Activated CD4-positive, CD25-positive, alpha-beta regulatory T cell treated with anti-CD3 and anti-CD28 coated beads, Interleukin-2, amount 50 U/mL, for 24 hours (primary cell): ENCODE data around the gene INSIG2.

ENCODE experiments used
- ATAC-seq, 2 donors: fragments of 150-1000 bp; cut with Tn5 transposase; one replicate each; pipeline ENCODE4 v1.10.0; 2021; ENCODE audit warnings: mild to moderate bottlenecking in 1 of 2, moderate library complexity in 1 of 2

The INSIG2 gene

DNA sequence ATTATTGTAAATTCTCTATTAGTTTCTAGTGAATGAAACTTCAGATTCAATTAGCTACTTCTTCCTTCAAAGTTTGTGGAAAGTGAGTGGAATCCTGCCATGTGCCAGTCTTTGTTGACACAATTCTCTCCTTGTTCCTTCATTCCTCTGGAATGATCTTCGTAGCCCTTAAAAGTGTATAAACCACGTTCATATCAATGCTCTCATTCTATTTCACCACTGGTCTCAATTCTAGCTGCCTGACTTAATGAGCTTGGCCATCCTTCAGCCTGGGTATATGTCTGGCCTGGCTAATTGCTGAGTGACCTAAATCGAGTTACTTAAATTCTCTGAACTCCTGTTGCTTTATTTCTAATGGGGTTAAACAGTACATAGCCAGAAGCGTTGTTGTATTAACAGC, 43.5 kb downstream of the INSIG2 start:
- no peak for ATAC-seq

DNA sequence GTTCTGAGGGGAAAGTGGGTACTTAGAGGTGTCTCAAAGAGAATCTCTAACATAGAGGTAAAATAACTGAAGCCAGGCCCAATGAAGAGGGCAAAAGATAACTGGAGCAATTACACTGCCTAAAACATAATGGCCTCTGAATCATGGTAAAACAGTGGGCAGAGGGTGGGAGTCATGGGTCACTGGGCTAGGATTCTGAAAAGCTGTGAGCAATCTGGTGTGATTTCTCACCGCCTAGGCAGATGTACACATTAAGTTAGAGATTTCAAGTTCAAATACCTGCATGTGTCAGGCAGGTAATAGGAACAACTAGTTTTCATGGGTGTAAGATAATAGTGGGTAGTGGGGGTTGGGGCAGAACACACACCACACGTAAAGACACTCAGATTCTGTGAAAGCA, 45.6 kb downstream of the INSIG2 start:
- ATAC-seq, result no peak

DNA sequence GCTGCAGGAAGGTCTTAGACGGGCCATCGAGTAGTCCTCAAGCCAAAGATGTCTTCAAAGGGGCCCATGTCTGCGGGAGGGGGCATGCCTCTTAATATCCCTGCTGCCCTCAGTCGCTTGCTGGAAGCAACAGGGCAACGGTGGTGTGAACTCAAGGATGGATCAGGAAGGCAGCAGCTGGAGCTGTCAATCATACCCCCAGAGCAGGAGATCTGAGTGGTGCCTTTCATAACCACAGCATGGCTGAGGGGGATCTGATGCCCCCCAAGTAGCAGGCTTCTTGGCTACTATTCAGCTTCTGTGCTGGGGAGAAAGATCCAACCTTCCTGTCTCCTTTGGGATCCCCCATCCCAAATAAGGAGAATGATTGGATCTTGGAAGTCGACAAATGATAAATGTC, 46.4 kb downstream of the INSIG2 start:
- ATAC-seq, result no peak

DNA sequence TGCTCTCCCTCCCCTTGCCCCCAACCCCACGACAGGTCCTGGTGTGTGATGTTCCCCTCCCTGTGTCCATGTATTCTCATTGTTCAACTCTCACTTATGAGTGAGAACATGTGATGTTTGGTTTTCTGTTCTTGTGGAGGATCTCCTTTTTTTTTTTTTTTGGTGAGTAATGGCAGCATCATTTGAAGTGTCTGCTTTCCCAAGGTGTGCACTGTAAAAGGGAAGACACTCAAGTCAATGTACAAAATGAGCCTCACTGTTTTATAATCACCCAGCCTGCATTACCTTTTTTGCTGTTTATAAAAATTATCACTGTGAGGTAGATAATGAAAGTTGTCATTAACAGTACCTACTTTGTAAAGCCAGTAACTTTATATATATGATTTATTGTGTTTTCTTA, 56.9 kb downstream of the INSIG2 start:
- no peak for ATAC-seq

DNA sequence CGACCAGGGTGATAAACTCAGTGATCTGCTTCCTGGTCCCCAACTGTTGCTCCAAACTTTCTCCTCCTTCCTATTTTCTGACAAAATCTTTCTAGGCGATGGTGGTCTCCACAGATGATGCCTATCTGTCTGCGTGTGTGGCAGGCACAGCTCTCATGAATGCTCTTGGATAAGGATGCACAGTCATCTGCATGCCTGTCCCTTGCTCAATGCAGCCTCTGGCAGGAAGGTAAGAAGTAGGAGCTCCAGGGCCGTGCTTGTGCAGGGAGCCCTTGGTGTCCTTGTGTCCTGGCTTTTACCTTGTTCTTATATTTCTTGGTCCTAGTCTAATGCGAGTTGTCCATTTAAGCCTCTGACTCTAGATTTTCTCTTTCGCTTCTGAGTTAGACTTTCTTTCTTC, 57.5 kb downstream of the INSIG2 start:
- no peak for ATAC-seq

DNA sequence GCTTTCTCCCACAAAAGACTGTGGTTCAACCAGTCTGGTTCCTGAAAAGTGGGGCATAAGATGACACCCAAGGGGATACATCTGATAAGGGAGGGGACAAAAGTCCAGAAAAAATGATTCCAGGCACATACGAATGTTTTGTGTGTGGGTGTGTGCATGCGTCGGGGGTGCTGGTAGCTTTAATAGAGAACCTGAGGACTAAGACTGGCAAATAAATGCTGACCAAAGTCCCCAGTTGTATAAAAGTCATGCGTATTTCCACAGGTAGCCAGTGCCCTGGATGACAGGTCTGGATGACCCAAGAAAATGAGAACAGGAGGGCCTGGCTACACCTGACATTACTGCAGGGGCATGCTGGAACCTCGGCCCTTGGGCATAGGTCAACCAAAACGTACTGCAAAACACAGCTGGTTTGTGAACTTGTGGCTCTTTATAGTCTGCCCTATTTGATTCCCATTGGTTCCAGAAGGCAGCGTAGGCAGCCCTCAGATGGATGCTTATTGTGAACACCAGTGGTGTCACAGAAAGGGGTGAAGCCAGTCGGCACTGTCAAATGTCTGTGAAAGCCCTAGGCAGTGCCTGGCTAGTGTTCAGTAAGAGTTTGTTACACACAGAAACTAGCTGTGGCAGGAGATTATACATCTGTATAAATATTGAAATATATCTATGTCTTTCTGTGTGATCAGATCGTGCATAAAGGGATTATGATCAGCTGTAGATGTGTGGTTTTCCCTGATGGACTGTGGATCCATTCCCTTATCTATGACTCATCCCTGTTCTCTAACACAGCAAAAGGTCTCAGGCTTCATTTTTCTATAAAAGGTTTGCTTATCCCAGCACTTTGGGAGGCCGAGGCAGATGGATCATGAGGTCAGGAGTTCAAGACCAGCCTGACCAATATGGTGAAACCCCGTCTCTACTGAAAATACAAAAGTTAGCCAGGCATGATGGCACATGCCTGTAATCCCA, 58.3 kb downstream of the INSIG2 start:
- no peak for ATAC-seq

DNA sequence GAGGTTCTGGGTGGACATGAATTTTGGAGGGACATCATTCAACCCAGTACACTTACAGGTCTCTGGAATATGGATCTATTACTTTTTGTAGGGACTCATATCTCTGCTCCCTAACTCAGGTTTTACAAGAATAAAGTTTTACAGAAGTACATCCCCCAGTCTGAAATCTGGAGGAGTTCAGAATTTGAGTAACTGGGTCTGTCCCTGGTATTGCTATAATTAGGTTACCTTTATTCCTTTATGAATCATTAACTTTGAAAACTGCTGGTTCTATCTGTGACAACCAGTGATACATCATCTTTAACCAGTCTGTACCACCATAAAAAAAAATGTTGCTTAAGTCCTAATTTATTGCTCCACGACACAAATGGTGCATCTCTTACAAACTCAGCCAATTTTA, 59.9 kb downstream of the INSIG2 start:
- ATAC-seq, result peak in 1 of 2 donors; percentile 35

DNA sequence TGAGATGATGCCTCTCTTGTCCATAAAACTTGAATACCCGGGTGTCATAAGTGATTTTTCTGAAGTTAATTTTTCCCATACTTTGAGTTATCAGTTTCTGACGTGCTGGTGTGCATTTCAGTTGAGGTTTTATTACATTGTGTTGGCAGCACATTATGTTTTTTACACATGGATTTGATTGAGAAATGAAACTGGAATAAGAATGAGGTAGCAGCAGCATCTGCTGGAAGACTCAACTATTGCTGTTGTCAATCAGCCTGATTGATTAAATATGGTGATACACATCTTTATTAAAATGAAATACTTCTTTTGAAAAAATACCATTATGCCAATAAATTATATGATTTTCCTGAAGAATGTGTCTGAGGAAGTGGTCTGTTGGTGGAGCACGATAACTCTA, 60.5 kb downstream of the INSIG2 start:
- no peak for ATAC-seq

DNA sequence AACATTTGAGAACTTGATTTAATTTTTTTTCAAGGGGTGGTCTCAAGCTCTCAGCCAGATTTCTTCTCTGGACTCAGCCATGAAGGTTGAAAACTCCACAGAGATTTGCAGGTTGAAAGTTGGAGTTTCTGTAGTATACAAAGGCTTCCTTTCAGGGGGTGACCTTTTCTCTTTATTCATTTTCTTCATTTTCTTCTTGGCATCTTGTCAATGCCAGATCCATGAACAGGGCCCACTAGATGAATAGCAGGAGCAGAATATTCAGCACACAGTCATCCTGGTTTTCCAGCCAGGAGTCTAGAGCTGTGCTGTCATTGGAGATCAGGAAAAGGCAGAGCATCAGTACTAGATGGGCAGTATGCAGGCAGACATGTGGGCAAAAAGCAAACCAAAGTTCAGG, 62.0 kb downstream of the INSIG2 start:
- no peak for ATAC-seq

DNA sequence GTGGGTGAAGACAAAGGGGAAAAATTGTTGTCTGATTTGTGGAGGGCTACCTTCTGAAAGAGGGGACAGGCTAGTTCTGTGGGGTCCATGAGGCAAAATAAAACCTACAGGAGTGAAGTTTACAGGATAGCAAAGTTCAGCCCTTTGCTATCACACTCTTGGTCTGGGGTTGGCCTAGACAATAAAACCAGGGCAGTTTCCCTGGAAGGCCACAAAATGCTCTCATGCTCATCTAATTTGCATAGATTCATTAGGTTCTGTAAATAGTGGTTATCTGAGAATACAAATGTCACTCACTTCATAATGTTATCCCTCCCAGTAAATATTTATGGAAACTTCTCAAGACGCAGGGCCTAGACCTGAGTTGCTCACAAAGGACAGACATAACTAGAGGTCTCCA, 63.6 kb downstream of the INSIG2 start:
- no peak for ATAC-seq

DNA sequence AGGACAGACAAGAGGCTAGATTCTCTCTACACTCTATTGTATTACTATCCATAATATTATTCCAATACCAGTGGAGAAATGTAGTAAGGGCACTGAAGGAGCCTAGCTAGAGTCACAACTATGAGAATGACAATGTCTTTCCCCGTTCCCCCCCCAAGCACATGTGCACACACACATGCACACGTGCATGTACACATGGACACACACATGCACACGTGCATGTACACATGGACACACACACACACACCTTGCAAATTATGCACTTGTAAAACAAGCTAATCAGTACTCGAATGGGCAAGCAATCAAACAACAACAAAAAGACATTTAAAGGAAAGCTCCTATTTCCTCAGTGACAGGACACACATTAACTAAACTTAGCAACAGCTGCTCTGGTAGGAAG, 65.2 kb downstream of the INSIG2 start:
- no peak for ATAC-seq

DNA sequence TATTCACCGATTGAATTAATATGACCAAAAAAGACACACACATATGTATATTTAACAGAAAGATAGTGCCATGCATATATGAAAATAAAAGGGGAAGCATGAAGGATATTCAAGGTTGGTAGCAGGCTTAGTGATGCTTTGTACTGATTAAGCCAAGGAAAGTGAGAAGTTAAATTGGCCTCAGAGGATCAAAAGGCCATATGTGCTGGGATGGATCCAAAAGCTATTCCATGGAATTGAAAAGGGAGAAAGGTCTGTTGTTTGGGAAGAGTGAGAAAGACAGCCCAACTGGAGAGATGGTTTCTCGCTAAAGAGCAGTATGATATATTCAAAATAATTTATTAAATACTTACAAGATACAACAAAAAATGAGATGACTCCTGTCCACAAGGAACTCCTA, 65.9 kb downstream of the INSIG2 start:
- no peak for ATAC-seq
